Smooth muscle cell (in vitro differentiated cells): ENCODE measurements around the gene SEMA5A. TPM values are rescaled to one million over a fixed set of nuclear protein-coding genes. Genes with fewer than 3 reads are reported as not detected.

Experiments used
- DNase-seq: peaks from one replicate; lab custom pipeline; 2025; ENCODE audit not compliant: unreplicated experiment; lab: John Stamatoyannopoulos, UW
- H2AFZ ChIP-seq: fragments of 200-600 bp; sonication (generic); 2 replicates; pipeline ENCODE4 v1.6.0; 2016; ENCODE audit warnings: antibody characterized with exemption, low read depth, mild to moderate bottlenecking
- H3F3A ChIP-seq: fragments of 200-600 bp; sonication (generic); 2 replicates; pipeline ENCODE4 v1.6.0; 2017; ENCODE audit warnings: antibody characterized with exemption, low read depth
- H3K27ac ChIP-seq: fragments of 200-600 bp; sonication (generic); 2 replicates; pipeline ENCODE4 v1.5.1; 2016; ENCODE audit warnings: low read depth, mild to moderate bottlenecking
- H3K27me3 ChIP-seq: fragments of 200-600 bp; sonication (generic); 2 replicates; pipeline ENCODE4 v1.6.1; 2016; ENCODE audit warnings: low read depth, mild to moderate bottlenecking
- H3K36me3 ChIP-seq: fragments of 200-600 bp; sonication (generic); 2 replicates; pipeline ENCODE4 v1.5.1; 2016; ENCODE audit warnings: low read depth
- H3K4me1 ChIP-seq: fragments of 200-600 bp; sonication (generic); 2 replicates; pipeline ENCODE4 v1.5.1; 2016; ENCODE audit warnings: low read depth
- H3K4me2 ChIP-seq: fragments of 200-600 bp; sonication (generic); 2 replicates; pipeline ENCODE4 v1.6.0; 2016; ENCODE audit warnings: mild to moderate bottlenecking
- H3K4me3 ChIP-seq: fragments of 200-600 bp; sonication (generic); 2 replicates; pipeline ENCODE4 v1.5.1; 2016; ENCODE audit warnings: mild to moderate bottlenecking
- H3K79me2 ChIP-seq: fragments of 200-600 bp; sonication (generic); 2 replicates; pipeline ENCODE4 v1.6.0; 2016; ENCODE audit warnings: low read depth, mild to moderate bottlenecking
- H3K9ac ChIP-seq: fragments of 200-600 bp; sonication (generic); 2 replicates; pipeline ENCODE4 v1.6.0; 2016; ENCODE audit warnings: low read depth
- H3K9me3 ChIP-seq: fragments of 200-600 bp; sonication (generic); replicated peaks from 2 replicates; pipeline ENCODE4 v1.5.1; 2016; ENCODE audit warnings: low read depth
- H4K20me1 ChIP-seq: fragments of 200-600 bp; sonication (generic); 2 replicates; pipeline ENCODE4 v1.6.0; 2016; ENCODE audit warnings: low read depth
- WGBS: methylation state at CpG from one replicate; pipeline ENCODE4 v1.1.7; 2016; ENCODE audit warnings: low lambda C conversion rate; 5-methylcytosine and 5-hydroxymethylcytosine counted together
- polyA plus RNA-seq: library from polyadenylated mRNA; unstranded; fragments of >200 nt; fragmentation: Nextera tagmentation; extraction: Ambion mirVana; gene quantifications from 2 replicates; pipeline ENCODE4 v1.2.1, GENCODE V29; 2016
- total RNA-seq: library from RNA; depleted of rRNA; stranded (reverse); fragments of >200 nt; gene quantifications from 2 replicates; pipeline ENCODE4 v1.2.3, GENCODE V29; 2014
- TF ChIP-seq, protein P1 (sequence below): fragments of 200-600 bp; sonication (generic); IDR thresholded peaks from 2 replicates; pipeline ENCODE4 v1.5.1; 2017; ENCODE audit warnings: borderline replicate concordance, mild to moderate bottlenecking, antibody characterized with exemption; ENCODE audit not compliant: insufficient read depth, poor library complexity, severe bottlenecking

SEMA5A gene
- total and polyA plus RNA-seq, 2 experiments from 2014 or later = 21.6 to 65.1 TPM

DNA sequence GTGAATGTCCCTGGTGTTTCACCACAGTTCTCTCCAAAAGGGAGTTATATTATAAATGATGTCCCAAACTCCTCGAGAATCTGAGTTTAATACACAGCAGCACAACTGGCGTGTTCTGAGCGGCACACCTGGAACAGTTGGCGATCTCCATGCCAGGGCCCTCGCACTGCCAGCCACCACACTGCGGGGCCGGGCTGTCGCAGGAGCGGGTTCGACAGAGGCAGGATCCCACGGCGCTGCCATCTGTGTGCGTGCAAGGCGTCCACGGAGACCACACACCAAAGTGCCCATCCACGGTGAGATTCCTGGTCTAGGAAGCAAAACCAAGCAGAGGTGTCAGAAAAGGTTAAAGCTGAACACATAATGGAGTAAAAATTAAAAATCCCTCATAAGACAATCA lies 423.3 kb downstream of the SEMA5A start:
- H3K9ac ChIP-seq = no peak overlapping the region
- H3K36me3 ChIP-seq = peaks cover 6% of the 10 kb centered on the region
- DNase-seq = no peak
- H3K27ac ChIP-seq = no peak overlapping the region
- no peak overlapping the region for H3K4me3 ChIP-seq
- no peaks in the 10 kb centered on the region for H3K79me2 ChIP-seq
- 98% methylated on average over 16 of the region's 16 CpGs for WGBS
- no peak overlapping the region for H3K4me2 ChIP-seq
- H3K4me1 ChIP-seq = no peaks in the 10 kb centered on the region
- no peak overlapping the region for H2AFZ ChIP-seq
- no peaks in the 10 kb centered on the region for H3F3A ChIP-seq
- H3K9me3 ChIP-seq = no peaks in the 10 kb centered on the region
- H3K27me3 ChIP-seq = no peaks in the 10 kb centered on the region
- H4K20me1 ChIP-seq = no peaks in the 10 kb centered on the region
- TF ChIP-seq, protein P1, sequence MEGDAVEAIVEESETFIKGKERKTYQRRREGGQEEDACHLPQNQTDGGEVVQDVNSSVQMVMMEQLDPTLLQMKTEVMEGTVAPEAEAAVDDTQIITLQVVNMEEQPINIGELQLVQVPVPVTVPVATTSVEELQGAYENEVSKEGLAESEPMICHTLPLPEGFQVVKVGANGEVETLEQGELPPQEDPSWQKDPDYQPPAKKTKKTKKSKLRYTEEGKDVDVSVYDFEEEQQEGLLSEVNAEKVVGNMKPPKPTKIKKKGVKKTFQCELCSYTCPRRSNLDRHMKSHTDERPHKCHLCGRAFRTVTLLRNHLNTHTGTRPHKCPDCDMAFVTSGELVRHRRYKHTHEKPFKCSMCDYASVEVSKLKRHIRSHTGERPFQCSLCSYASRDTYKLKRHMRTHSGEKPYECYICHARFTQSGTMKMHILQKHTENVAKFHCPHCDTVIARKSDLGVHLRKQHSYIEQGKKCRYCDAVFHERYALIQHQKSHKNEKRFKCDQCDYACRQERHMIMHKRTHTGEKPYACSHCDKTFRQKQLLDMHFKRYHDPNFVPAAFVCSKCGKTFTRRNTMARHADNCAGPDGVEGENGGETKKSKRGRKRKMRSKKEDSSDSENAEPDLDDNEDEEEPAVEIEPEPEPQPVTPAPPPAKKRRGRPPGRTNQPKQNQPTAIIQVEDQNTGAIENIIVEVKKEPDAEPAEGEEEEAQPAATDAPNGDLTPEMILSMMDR = no peak

- no peaks in the 10 kb centered on the region for H3K4me1 ChIP-seq
- H3K4me3 ChIP-seq = no peak overlapping the region
- H3K4me2 ChIP-seq = no peak overlapping the region
- TF ChIP-seq, protein P1 = no peak
- no peak overlapping the region for H3K9ac ChIP-seq
- no peaks in the 10 kb centered on the region for H3K27me3 ChIP-seq
- no peaks in the 10 kb centered on the region for H3F3A ChIP-seq
- no peaks in the 10 kb centered on the region for H4K20me1 ChIP-seq
- H3K79me2 ChIP-seq = no peaks in the 10 kb centered on the region
- H2AFZ ChIP-seq = no peak overlapping the region
- no peaks in the 10 kb centered on the region for H3K9me3 ChIP-seq
- no peak for DNase-seq
- WGBS = 73% methylated on average over 1 of the region's 1 CpG
- H3K27ac ChIP-seq = no peak overlapping the region
- peaks cover 11% of the 10 kb centered on the region for H3K36me3 ChIP-seq
These were observed 424.3 kb downstream of the SEMA5A start for GRCh38 chr5:9121597-9121996.

- no peak overlapping the region for H2AFZ ChIP-seq
- no peaks in the 10 kb centered on the region for H3K9me3 ChIP-seq
- TF ChIP-seq, protein P1 = no peak
- H3K4me3 ChIP-seq = no peak overlapping the region
- no peaks in the 10 kb centered on the region for H3K27me3 ChIP-seq
- WGBS = 95% methylated on average over 19 of the region's 22 CpGs
- H3K4me1 ChIP-seq = no peaks in the 10 kb centered on the region
- H3K4me2 ChIP-seq = no peak overlapping the region
- peaks cover 33% of the 10 kb centered on the region for H3K36me3 ChIP-seq
- H4K20me1 ChIP-seq = no peaks in the 10 kb centered on the region
- H3K79me2 ChIP-seq = no peaks in the 10 kb centered on the region
- no peak overlapping the region for H3K27ac ChIP-seq
- H3F3A ChIP-seq = no peaks in the 10 kb centered on the region
- H3K9ac ChIP-seq = no peak overlapping the region
- DNase-seq = no peak
These were observed 427.0 kb downstream of the SEMA5A start for GRCh38 chr5:9118852-9119251.

GRCh38 chr5:9115093-9115492 lies 430.8 kb downstream of the SEMA5A start:
- Histone ChIP-seq H2AFZ (no peak overlapping the region), H3K4me3 (no peak overlapping the region), H3F3A (no peaks in the 10 kb centered on the region), H4K20me1 (no peaks in the 10 kb centered on the region), H3K27me3 (no peaks in the 10 kb centered on the region), H3K27ac (no peak overlapping the region), H3K9me3 (no peaks in the 10 kb centered on the region), H3K79me2 (no peaks in the 10 kb centered on the region), H3K36me3 (peaks cover 31% of the 10 kb centered on the region), H3K4me2 (no peak overlapping the region), H3K4me1 (peaks cover 3% of the 10 kb centered on the region), H3K9ac (no peak overlapping the region)
- 90% methylated on average over 1 of the region's 1 CpG for WGBS
- TF ChIP-seq, protein P1 = no peak
- DNase-seq = no peak
